ENCODE data around the gene EDRF1. TPM values are rescaled to one million over a fixed set of nuclear protein-coding genes. Genes with fewer than 3 reads are reported as not detected.

The EDRF1 gene, protein sequence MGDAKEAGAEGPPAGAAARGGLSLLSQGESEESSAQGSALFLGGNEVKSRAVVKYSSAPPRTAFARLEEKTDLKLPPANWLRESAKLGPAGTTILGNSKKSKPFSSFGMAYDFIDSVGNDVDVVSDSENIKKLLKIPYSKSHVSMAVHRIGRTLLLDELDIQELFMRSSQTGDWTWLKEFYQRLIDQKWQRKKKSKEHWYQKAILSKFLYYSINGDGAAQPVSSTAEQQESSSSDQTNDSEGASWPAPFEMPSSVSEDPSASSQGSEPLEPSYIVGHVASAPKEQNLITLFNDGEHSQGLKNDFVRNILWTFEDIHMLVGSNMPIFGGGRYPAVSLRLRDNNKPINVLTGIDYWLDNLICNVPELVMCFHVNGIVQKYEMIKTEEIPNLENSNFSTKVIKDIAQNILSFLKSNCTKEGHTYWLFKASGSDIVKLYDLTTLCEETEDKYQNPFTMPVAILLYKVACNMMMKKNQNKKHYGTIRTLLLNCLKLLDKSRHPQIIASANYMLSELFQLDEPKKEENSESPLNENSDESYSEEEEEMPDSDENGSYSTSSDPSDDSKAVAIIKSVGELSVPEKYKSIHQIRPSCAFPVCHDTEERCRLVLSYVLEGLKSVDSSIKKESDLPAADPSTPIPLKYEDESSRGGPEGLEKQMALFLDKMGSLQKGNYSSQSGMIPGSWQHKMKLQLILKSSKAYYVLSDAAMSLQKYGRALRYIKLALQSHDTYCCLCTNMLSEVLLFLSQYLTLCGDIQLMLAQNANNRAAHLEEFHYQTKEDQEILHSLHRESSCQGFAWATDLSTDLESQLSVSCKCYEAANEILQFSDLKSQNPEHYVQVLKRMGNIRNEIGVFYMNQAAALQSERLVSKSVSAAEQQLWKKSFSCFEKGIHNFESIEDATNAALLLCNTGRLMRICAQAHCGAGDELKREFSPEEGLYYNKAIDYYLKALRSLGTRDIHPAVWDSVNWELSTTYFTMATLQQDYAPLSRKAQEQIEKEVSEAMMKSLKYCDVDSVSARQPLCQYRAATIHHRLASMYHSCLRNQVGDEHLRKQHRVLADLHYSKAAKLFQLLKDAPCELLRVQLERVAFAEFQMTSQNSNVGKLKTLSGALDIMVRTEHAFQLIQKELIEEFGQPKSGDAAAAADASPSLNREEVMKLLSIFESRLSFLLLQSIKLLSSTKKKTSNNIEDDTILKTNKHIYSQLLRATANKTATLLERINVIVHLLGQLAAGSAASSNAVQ
- total RNA-seq, result 10 to 100 TPM in 8 of 9 donors, 1 to 10 TPM in 1; 8.1 to 34.4 (median 15.4) TPM
- 10 to 100 TPM; 13.3 to 35.9 (median 21.7) TPM for polyA plus RNA-seq
- long read RNA-seq, donor 1, full-length matches to known transcripts, result 1 of 1 reads
- long read RNA-seq, donor 1, partial matches to known transcripts, result 0 of 1 reads
- long read RNA-seq, donor 1, other reads (novel, unspliced or antisense), result 0 of 1 reads
- long read RNA-seq, donor 2, full-length matches to known transcripts, result 1 of 1 reads
- long read RNA-seq, donor 2, partial matches to known transcripts, result 0 of 1 reads
- long read RNA-seq, donor 2, other reads (novel, unspliced or antisense), result 0 of 1 reads
- long read RNA-seq, donor 3, result 0 reads
- long read RNA-seq, donor 4, partial matches to known transcripts, result 8 of 9 reads
- long read RNA-seq, donor 4, other reads (novel, unspliced or antisense), result 1 of 9 reads
- long read RNA-seq, donor 5, full-length matches to known transcripts, result 11 of 13 reads
- long read RNA-seq, donor 5, partial matches to known transcripts, result 2 of 13 reads
- long read RNA-seq, donor 5, other reads (novel, unspliced or antisense), result 0 of 13 reads
- long read RNA-seq, donor 6, partial matches to known transcripts, result 4 of 4 reads
- long read RNA-seq, donor 6, other reads (novel, unspliced or antisense), result 0 of 4 reads
- long read RNA-seq, donor 7, full-length matches to known transcripts, result 1 of 1 reads
- long read RNA-seq, donor 7, partial matches to known transcripts, result 0 of 1 reads
- long read RNA-seq, donor 7, other reads (novel, unspliced or antisense), result 0 of 1 reads
- long read RNA-seq, donor 8, full-length matches to known transcripts, result 1 of 1 reads
- long read RNA-seq, donor 8, partial matches to known transcripts, result 0 of 1 reads
- long read RNA-seq, donor 8, other reads (novel, unspliced or antisense), result 0 of 1 reads
- long read RNA-seq, donor 9, partial matches to known transcripts, result 0 of 1 reads
- long read RNA-seq, donor 9, other reads (novel, unspliced or antisense), result 0 of 1 reads
- long read RNA-seq, donor 10, result 0 reads

DNA sequence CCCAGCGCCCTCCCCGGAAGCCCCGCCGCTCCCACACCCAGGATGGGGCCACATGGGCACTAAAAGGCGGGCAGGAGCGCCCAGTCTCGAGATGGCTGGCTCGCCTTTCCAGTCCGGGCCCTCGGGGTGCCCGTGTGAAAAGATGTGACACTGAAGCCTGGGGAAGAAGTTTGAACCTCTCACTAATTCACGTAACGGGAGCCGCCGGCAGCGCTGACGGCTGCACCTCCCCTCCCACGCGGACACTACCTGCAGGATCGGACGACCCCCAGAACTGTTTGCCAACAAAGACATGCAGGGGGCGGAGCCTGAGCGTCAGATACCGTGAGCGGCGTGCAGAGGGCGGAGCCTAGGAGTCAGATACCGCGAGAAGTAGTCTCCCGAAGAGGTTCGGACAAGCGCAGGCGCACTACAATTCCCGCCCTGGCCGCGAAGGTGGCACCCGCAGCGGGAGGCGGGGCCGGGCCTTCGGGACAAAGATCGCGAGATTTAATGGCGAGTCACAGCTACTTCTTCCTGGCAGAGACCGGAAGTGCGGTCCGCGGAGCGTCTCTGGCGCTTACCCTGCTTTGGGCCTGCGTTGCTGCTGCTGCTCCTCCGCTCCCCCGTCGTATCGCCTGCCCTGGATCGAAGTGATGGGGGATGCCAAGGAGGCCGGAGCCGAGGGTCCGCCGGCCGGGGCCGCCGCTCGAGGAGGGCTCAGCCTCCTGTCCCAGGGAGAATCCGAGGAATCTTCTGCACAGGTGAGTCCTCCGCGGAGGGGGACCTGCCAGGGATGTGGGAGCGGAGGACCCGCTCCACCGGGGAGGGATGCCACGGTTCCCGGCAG, at the start of gene EDRF1:
TSS of gene EDRF1 (plus strand) at position 537 of the 829 bp plus-strand sequence. CDS start at position 636, 99 bp downstream.
- intact Hi-C loops (cut with DNase I), result no loop called here
- Histone ChIP-seq H3K4me3 (peak within 1 kb of the TSS; percentile 50 to 84 (median 76)), H3K27me3 (no peaks in the 10 kb centered on the region)

DNA sequence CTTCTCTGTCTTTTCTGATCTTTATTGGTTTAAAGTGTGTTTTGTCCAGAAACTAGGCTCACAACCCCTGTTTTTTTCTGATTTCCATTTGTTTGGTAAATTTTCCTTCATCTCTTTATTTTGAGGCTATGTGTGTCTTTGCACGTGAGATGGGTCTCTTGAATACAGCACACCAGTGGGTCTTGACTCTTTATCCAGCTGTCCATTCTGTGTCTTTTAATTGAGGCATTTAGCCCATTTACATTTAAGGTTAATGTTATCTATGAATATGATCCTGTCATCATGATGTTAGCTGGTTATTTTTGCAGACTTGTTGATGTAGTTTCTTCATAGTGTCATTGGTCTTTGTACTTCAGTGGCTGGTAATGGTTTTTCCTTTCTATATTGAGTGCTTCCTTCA, 46.6 kb upstream of the EDRF1 start:
- Histone ChIP-seq H3K4me1 (replicated peaks in 1 of 2) (no peaks in the 10 kb centered on the region), H3K36me3 (replicated peaks in 1 of 2) (no peaks in the 10 kb centered on the region), H3K27ac (no peak overlapping the region), H3K27me3 (no peaks in the 10 kb centered on the region), H3K4me3 (no peak overlapping the region), H3K9me3 (replicated peaks in 1 of 3) (no peaks in the 10 kb centered on the region)
- DNase-seq, result no peak
- 75 to 80% (median 75%) methylated on average over 1 of the region's 1 CpG for WGBS, 4 donors
- no peak for TF ChIP-seq POLR2A (IDR thresholded peaks at IDR 0.05)
- TF ChIP-seq, protein P1, sequence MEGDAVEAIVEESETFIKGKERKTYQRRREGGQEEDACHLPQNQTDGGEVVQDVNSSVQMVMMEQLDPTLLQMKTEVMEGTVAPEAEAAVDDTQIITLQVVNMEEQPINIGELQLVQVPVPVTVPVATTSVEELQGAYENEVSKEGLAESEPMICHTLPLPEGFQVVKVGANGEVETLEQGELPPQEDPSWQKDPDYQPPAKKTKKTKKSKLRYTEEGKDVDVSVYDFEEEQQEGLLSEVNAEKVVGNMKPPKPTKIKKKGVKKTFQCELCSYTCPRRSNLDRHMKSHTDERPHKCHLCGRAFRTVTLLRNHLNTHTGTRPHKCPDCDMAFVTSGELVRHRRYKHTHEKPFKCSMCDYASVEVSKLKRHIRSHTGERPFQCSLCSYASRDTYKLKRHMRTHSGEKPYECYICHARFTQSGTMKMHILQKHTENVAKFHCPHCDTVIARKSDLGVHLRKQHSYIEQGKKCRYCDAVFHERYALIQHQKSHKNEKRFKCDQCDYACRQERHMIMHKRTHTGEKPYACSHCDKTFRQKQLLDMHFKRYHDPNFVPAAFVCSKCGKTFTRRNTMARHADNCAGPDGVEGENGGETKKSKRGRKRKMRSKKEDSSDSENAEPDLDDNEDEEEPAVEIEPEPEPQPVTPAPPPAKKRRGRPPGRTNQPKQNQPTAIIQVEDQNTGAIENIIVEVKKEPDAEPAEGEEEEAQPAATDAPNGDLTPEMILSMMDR (IDR thresholded peaks at IDR 0.05), result no peak
- intact Hi-C loops (cut with DNase I), result no loop called here

More for the DNA sequence above, at the start of gene EDRF1:
- no peaks in the 10 kb centered on the region for H3K9me3 ChIP-seq (replicated peaks in 1 of 3)
- peak; percentile 66 to 73 for TF ChIP-seq POLR2A (IDR thresholded peaks at IDR 0.05)
- TF ChIP-seq, protein P1 (IDR thresholded peaks at IDR 0.05), result no peak
- peaks cover 10 to 21% of the 10 kb centered on the region in 2 donors for H3K4me1 ChIP-seq (replicated peaks in 1 of 2)
- H3K27ac ChIP-seq, result peak within 1 kb of the TSS; percentile 47 to 88 (median 69)
- 0 to 1% (median 0%) methylated on average over 21 to 72 of the region's 72 CpGs for WGBS, 4 donors
- DNase-seq, result peak; percentile 98 to 100 (median 99)
- H3K36me3 ChIP-seq (replicated peaks in 1 of 2), result peaks cover 0 to 32% of the 10 kb centered on the region in 2 donors

DNA sequence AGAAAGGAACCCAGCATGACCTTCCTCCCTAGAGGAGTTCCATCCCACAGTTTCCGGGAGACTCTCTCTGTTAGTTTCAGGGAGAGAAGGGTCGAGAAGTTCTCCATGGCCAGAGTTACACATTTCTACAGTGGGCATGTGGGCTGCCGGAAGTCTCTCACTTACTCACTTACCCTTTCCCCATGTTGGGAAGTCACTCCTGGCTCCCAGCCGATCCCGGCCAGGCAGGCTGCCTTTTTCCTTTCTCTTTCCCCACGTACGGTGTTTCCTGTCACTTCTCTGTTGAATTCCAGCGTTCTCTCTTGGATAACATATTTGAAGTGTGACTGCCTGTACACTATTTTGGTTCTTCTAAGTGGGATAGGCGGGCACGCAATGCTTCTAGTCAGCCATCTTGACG, 40.1 kb upstream of the EDRF1 start:
- intact Hi-C loops (cut with DNase I), result no loop called here
- Histone ChIP-seq H3K4me1 (replicated peaks in 1 of 2) (no peaks in the 10 kb centered on the region), H3K27ac (no peak overlapping the region), H3K9me3 (replicated peaks in 1 of 3) (no peaks in the 10 kb centered on the region), H3K4me3 (no peak overlapping the region), H3K36me3 (replicated peaks in 1 of 2) (no peaks in the 10 kb centered on the region), H3K27me3 (no peaks in the 10 kb centered on the region)
- DNase-seq, result no peak
- TF ChIP-seq, protein P1 (IDR thresholded peaks at IDR 0.05), result no peak
- no peak for TF ChIP-seq POLR2A (IDR thresholded peaks at IDR 0.05)
- WGBS, 4 donors, result 67 to 78% (median 70%) methylated on average over 11 of the region's 11 CpGs
